SK-N-SH treated with all-trans-retinoic acid at 6 μM for 48 hours (cell line): ENCODE results near the gene OSCP1.

Experiments used
- ARNTL ChIP-seq: fragments of 450-650 bp; formaldehyde crosslinking; IDR thresholded peaks from 2 replicates; pipeline ENCODE4 v1.5.0; 2020; ENCODE audit warnings: low read depth, mild to moderate bottlenecking, moderate library complexity, borderline replicate concordance
- CSDC2 ChIP-seq: fragments of 250-450 bp; sonication (Bioruptor Pico); IDR thresholded peaks from 2 replicates; pipeline ENCODE4 v1.5.0; 2020; ENCODE audit warnings: mild to moderate bottlenecking, moderate library complexity
- TOX ChIP-seq: fragments of 250-450 bp; sonication (Bioruptor Pico); IDR thresholded peaks from 2 replicates; pipeline ENCODE4 v1.8.0; 2021; ENCODE audit warnings: mild to moderate bottlenecking, moderate library complexity, borderline replicate concordance
- ZC3H10 ChIP-seq: fragments of 250-450 bp; sonication (Bioruptor Pico); IDR thresholded peaks from 2 replicates; pipeline ENCODE4 v1.5.1; 2021; ENCODE audit warnings: mild to moderate bottlenecking, moderate library complexity
- ZFP30 ChIP-seq: fragments of 450-650 bp; formaldehyde crosslinking; IDR thresholded peaks from 2 replicates; pipeline ENCODE4 v1.5.0; 2022; ENCODE audit warnings: mild to moderate bottlenecking, moderate library complexity
- ZNF70 ChIP-seq: fragments of 450-650 bp; formaldehyde crosslinking; IDR thresholded peaks from 2 replicates; pipeline ENCODE4 v1.5.0; 2020; ENCODE audit warnings: mild to moderate bottlenecking, moderate library complexity
- TF ChIP-seq, protein P1 (sequence below): fragments of 250-450 bp; sonication (Bioruptor Pico); IDR thresholded peaks from 2 replicates; pipeline ENCODE4 v1.8.0; 2020; ENCODE audit warnings: mild to moderate bottlenecking, moderate library complexity, borderline replicate concordance
- TF ChIP-seq, protein P2 (sequence below): fragments of 250-450 bp; sonication (Bioruptor Pico); IDR thresholded peaks from 2 replicates; pipeline ENCODE4 v1.5.0; 2020; ENCODE audit warnings: mild to moderate bottlenecking, moderate library complexity
- TF ChIP-seq, protein P3 (sequence below): fragments of 250-450 bp; sonication (Bioruptor Pico); IDR thresholded peaks from 2 replicates; pipeline ENCODE4 v1.5.1; 2020; ENCODE audit warnings: low read depth, mild to moderate bottlenecking, moderate library complexity

DNA sequence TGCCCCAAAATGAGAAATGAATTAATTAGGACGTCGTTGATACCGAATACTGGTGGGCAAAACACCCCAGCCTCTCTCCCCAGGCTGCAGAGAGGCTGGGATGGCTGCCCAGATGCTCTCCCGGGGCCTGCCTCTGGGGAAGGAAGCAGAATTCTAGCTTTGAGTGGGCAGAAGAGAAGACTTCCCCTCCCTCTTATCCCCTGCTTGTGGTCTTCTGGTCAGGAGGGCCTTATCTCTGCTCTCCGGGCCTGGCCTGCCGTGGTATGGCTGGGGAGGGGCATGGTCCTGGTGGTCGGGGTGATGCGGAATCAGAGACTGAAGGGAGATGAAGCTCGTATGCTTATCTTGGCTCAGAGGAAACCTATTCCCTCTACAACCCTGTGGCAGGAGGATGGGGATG, 42.2 kb upstream of the OSCP1 start:
- TF ChIP-seq, protein P1, sequence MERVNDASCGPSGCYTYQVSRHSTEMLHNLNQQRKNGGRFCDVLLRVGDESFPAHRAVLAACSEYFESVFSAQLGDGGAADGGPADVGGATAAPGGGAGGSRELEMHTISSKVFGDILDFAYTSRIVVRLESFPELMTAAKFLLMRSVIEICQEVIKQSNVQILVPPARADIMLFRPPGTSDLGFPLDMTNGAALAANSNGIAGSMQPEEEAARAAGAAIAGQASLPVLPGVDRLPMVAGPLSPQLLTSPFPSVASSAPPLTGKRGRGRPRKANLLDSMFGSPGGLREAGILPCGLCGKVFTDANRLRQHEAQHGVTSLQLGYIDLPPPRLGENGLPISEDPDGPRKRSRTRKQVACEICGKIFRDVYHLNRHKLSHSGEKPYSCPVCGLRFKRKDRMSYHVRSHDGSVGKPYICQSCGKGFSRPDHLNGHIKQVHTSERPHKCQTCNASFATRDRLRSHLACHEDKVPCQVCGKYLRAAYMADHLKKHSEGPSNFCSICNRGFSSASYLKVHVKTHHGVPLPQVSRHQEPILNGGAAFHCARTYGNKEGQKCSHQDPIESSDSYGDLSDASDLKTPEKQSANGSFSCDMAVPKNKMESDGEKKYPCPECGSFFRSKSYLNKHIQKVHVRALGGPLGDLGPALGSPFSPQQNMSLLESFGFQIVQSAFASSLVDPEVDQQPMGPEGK (CRISPR knock-in tag), result no peak
- TF ChIP-seq ZFP30 (no peak), ZNF70 (CRISPR knock-in tag) (no peak), ZC3H10 (CRISPR knock-in tag) (no peak), CSDC2 (CRISPR knock-in tag) (no peak), TOX (CRISPR knock-in tag) (no peak), ARNTL (no peak)
- TF ChIP-seq, protein P2, sequence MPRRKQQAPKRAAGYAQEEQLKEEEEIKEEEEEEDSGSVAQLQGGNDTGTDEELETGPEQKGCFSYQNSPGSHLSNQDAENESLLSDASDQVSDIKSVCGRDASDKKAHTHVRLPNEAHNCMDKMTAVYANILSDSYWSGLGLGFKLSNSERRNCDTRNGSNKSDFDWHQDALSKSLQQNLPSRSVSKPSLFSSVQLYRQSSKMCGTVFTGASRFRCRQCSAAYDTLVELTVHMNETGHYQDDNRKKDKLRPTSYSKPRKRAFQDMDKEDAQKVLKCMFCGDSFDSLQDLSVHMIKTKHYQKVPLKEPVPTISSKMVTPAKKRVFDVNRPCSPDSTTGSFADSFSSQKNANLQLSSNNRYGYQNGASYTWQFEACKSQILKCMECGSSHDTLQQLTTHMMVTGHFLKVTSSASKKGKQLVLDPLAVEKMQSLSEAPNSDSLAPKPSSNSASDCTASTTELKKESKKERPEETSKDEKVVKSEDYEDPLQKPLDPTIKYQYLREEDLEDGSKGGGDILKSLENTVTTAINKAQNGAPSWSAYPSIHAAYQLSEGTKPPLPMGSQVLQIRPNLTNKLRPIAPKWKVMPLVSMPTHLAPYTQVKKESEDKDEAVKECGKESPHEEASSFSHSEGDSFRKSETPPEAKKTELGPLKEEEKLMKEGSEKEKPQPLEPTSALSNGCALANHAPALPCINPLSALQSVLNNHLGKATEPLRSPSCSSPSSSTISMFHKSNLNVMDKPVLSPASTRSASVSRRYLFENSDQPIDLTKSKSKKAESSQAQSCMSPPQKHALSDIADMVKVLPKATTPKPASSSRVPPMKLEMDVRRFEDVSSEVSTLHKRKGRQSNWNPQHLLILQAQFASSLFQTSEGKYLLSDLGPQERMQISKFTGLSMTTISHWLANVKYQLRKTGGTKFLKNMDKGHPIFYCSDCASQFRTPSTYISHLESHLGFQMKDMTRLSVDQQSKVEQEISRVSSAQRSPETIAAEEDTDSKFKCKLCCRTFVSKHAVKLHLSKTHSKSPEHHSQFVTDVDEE (CRISPR knock-in tag), result no peak
- TF ChIP-seq, protein P3, sequence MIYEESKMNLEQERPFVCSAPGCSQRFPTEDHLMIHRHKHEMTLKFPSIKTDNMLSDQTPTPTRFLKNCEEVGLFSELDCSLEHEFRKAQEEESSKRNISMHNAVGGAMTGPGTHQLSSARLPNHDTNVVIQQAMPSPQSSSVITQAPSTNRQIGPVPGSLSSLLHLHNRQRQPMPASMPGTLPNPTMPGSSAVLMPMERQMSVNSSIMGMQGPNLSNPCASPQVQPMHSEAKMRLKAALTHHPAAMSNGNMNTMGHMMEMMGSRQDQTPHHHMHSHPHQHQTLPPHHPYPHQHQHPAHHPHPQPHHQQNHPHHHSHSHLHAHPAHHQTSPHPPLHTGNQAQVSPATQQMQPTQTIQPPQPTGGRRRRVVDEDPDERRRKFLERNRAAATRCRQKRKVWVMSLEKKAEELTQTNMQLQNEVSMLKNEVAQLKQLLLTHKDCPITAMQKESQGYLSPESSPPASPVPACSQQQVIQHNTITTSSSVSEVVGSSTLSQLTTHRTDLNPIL (CRISPR knock-in tag), result no peak
